HL-60/S4 treated with phorbol 12-myristate 13-acetate at 8.2 ng/mL for 4 days and 3 days (cell line): ENCODE data around the gene SMIM14.
"Not testable (repeated sequence)": the region's sequence is repeated elsewhere in the genome, so short reads cannot be mapped to it uniquely, and the experiment has no call there.

Source experiments
- in situ Hi-C: fragments of 300-500 bp; cut with MboI; formaldehyde crosslinking; loops from 2 replicates; pipeline ENCODE4 v1.15.0; 2022; ENCODE audit warnings: low sequenced_read_pairs

SMIM14 gene

GRCh38 chr4:39510348-39510929 is 128.2 kb downstream of the SMIM14 start:
- in situ Hi-C loops, result no loop called here

GRCh38 chr4:39505581-39505980 is 133.1 kb downstream of the SMIM14 start:
- in situ Hi-C loops, result no loop called here

GRCh38 chr4:39504538-39504937 is 134.1 kb downstream of the SMIM14 start:
- in situ Hi-C loops, result no loop called here

GRCh38 chr4:39502664-39503035 is 136.0 kb downstream of the SMIM14 start:
- in situ Hi-C loops, result not testable (repeated sequence)

GRCh38 chr4:39502019-39502663 is 136.5 kb downstream of the SMIM14 start:
- in situ Hi-C loops, result no loop called here

GRCh38 chr4:39498727-39499020 is 140.0 kb downstream of the SMIM14 start:
- in situ Hi-C loops, result no loop called here

- in situ Hi-C loops, result no loop called here
These were observed 140.5 kb downstream of the SMIM14 start for GRCh38 chr4:39497909-39498726.
